Tibial artery (tissue), 4 donors: ENCODE measurements around the gene TCEAL9.

Experiments used
- DNase-seq, 2 donors: peaks; one replicate each; pipeline ENCODE4 v3.0.0-alpha.2; 2019
- H3K27ac ChIP-seq, 2 donors: fragments of 200-600 bp; sonication (generic) in 1 of 2; 1 replicate in 1 of 2; 2 replicates in 1 of 2; pipeline ENCODE4 v1.5.1; 2018 to 2019; ENCODE audit warnings: mild to moderate bottlenecking in 1 of 2
- H3K27me3 ChIP-seq, 2 donors: fragments of 200-600 bp; sonication (generic) in 1 of 2; one replicate each; pipeline versions ENCODE4 v1.5.1 to v1.6.0; 2016 to 2019
- H3K36me3 ChIP-seq, 3 donors: fragments of 200-600 bp; sonication (generic) in 2 of 3; one replicate each; pipeline ENCODE4 v1.5.1; 2016 to 2019; ENCODE audit warnings: mild to moderate bottlenecking in 2 of 3
- H3K4me1 ChIP-seq, 4 donors: fragments of 200-600 bp; sonication (generic) in 2 of 4; 1 replicate in 3 of 4; 2 replicates in 1 of 4; pipeline ENCODE4 v1.5.1; 2016 to 2019
- H3K4me3 ChIP-seq, 2 donors: fragments of 200-600 bp; sonication (generic) in 1 of 2; 1 replicate in 1 of 2; 2 replicates in 1 of 2; pipeline ENCODE4 v1.5.1; 2018 to 2019; ENCODE audit warnings: mild to moderate bottlenecking in 2 of 2
- H3K9me3 ChIP-seq, 3 donors: fragments of 200-600 bp; sonication (generic) in 1 of 3; one replicate each; pipeline ENCODE4 v1.5.1; 2016 to 2019
- intact Hi-C: fragments of 100-400 bp; cut with DNase I; formaldehyde crosslinking; loops from one replicate; pipeline ENCODE4 v1.15.0; 2023; ENCODE audit warnings: low total_unique reads
- TF ChIP-seq, protein P1 (sequence below), 2 experiments: fragments of 200-600 bp in 1 of 2; fragments of 450-650 bp in 1 of 2; IDR thresholded peaks; one replicate each; pipeline ENCODE4 v1.5.1; 2017 to 2019; ENCODE audit warnings: antibody characterized with exemption in 2 of 2, mild to moderate bottlenecking in 1 of 2, moderate library complexity in 1 of 2

Gene TCEAL9

DNA sequence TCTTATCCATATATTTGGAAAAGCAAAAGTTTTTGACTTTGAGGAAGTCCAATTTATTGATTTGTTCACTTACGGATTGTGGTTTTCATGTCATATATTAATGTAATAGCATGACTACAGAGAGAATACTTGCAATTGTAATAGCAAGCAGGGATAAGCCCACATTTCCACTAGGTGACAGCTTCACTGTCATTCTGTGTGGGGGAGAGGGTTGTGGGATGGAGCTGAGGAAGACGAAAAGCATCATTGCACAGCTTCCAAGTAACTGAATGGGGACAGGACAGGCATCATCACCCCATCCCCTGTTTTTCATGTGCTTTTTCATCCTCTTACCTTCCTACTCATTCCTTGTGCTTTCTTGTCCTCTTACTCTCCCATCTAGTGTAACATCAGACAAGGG, 51.5 kb downstream of the TCEAL9 start:
- TF ChIP-seq, protein P1, sequence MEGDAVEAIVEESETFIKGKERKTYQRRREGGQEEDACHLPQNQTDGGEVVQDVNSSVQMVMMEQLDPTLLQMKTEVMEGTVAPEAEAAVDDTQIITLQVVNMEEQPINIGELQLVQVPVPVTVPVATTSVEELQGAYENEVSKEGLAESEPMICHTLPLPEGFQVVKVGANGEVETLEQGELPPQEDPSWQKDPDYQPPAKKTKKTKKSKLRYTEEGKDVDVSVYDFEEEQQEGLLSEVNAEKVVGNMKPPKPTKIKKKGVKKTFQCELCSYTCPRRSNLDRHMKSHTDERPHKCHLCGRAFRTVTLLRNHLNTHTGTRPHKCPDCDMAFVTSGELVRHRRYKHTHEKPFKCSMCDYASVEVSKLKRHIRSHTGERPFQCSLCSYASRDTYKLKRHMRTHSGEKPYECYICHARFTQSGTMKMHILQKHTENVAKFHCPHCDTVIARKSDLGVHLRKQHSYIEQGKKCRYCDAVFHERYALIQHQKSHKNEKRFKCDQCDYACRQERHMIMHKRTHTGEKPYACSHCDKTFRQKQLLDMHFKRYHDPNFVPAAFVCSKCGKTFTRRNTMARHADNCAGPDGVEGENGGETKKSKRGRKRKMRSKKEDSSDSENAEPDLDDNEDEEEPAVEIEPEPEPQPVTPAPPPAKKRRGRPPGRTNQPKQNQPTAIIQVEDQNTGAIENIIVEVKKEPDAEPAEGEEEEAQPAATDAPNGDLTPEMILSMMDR (IDR thresholded peaks at IDR 0.05): no peak
- H3K27me3 ChIP-seq: no peaks in the 10 kb centered on the region
- intact Hi-C loops: loop anchor here (10.0 kb wide), 1 partner anchor 53 kb away; the partner anchor contains the start of gene TCEAL9
- no peaks in the 10 kb centered on the region for H3K36me3 ChIP-seq
- no peaks in the 10 kb centered on the region for H3K4me1 ChIP-seq
- DNase-seq: no peak
- no peaks in the 10 kb centered on the region for H3K9me3 ChIP-seq
- H3K27ac ChIP-seq: no peak overlapping the region
- no peak overlapping the region for H3K4me3 ChIP-seq
